Measurements from ENCODE around the gene GNA12.

DNA sequence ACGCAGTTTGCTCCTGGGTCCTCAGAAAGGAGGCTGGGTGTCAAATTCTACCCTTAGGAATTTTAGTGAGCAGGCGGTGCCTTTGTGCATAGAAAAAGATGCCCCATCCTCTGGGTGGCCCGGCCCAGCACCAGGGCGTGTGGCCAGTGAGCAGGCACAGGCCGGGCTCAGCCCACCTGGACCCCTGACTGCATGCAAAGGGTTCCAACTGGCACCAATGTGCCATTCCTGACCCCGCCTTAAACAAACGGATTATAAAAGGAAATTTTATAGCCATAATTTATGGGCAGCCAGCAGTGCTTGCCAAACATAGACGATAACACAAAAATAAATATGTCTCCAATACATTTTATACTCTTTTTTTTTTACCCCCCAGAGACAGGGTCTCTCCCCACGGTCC lies 40.1 kb upstream of the GNA12 start:
- TF ChIP-seq, protein P1, sequence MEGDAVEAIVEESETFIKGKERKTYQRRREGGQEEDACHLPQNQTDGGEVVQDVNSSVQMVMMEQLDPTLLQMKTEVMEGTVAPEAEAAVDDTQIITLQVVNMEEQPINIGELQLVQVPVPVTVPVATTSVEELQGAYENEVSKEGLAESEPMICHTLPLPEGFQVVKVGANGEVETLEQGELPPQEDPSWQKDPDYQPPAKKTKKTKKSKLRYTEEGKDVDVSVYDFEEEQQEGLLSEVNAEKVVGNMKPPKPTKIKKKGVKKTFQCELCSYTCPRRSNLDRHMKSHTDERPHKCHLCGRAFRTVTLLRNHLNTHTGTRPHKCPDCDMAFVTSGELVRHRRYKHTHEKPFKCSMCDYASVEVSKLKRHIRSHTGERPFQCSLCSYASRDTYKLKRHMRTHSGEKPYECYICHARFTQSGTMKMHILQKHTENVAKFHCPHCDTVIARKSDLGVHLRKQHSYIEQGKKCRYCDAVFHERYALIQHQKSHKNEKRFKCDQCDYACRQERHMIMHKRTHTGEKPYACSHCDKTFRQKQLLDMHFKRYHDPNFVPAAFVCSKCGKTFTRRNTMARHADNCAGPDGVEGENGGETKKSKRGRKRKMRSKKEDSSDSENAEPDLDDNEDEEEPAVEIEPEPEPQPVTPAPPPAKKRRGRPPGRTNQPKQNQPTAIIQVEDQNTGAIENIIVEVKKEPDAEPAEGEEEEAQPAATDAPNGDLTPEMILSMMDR (optimal IDR thresholded peaks at IDR 0.05 in 1 of 3, IDR thresholded peaks at IDR 0.05 in 1 of 3, conservative IDR thresholded peaks at IDR 0.05 in 1 of 3; ENCODE audit: extremely low read depth in 1 of 3, insufficient read depth in 2 of 3, low read length in 3 of 3): no peak
- no peak for TF ChIP-seq EZH2 (IDR thresholded peaks at IDR 0.05; ENCODE audit: low read length)

All from keratinocyte (primary cell).